ENCODE measurements around the gene JAK3. TPM values are rescaled to one million over a fixed set of nuclear protein-coding genes. Genes with fewer than 3 reads are reported as not detected.
A peak's percentile ranks its signal among the peaks of the same experiment; 100 is the strongest.

JAK3 gene
- total and polyA plus RNA-seq, 2 of the 13 experiments (the other 11 are each of a cell fraction or from before 2014, with no cell fraction given): 3.4 to 18.6 TPM

DNA sequence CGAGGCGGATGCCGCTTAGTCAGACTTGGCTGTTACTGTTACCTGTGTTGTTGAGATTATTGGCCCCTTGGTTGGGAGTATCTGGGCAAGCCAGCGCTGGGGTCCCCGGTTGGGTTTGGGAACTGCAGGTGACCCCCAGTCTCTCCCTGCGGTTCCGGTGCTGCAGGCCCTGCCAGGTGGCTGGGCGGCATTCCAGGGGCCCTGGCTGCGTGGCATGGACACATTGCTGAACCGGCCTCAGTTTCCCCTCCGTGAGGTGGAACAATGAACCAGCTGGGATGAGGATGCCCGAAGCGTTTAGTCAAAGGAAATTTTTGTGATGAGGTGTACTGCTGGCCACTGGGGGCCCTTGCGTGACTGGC is 52.3 kb downstream of the JAK3 start:
- H3K27ac ChIP-seq (ENCODE audit: extremely low read length, insufficient read depth, low read length): no peak overlapping the region
- in situ Hi-C loops (cut with HindIII; ENCODE audit: extremely low pct_ligation_motif_present, low pct_unique_long_range_greater_than_20kb): loop anchor here (5.0 kb wide), 1 partner anchor 52 kb away; the partner anchor contains the start of gene JAK3
- H3K9ac ChIP-seq (ENCODE audit: insufficient read depth, low read depth, low read length): peak overlapping the region; percentile 70
- ATAC-seq: no peak
- H3K4me1 ChIP-seq (ENCODE audit: insufficient read depth, low read length): peaks cover 55% of the 10 kb centered on the region
- intact Hi-C loops (cut with micrococcal nuclease; ENCODE audit: unreplicated experiment): no loop called here
- CTCF ChIA-PET (ENCODE audit: low intra/inter-chr PET ratio, low total read pairs): no interaction called here
- peak overlapping the region; percentile 75 for H3K4me2 ChIP-seq (ENCODE audit: low read depth, low read length)
- POLR2A ChIA-PET: interaction anchor here (0.8 to 3.8 kb wide), 9 partner anchors 9 to 429 kb away, joined by 3 to 24 read pairs (median 4); partner anchors contain the start of genes JAK3, MAP1S and RPL18A
- no peak for FAIRE-seq
- DNase-seq (ENCODE audit: low spot score): no peak
- no TSS peak for BruUV-seq (replicated peaks)
- 0% methylated on average over 2 of the region's 14 CpGs for WGBS (ENCODE audit: low lambda C conversion rate)
- H2AFZ ChIP-seq (ENCODE audit: low read length): no peak overlapping the region
- TF ChIP-seq ZNF446 (CRISPR knock-in tag; IDR thresholded peaks at IDR 0.05) (no peak), SKIL (CRISPR knock-in tag; IDR thresholded peaks at IDR 0.05; ENCODE audit: borderline replicate concordance) (no peak), ZNF788 (CRISPR knock-in tag; IDR thresholded peaks at IDR 0.05; ENCODE audit: borderline replicate concordance) (0 out of 2 replicates have a peak, but pooled peaks have one; percentile 22), ZNF276 (CRISPR knock-in tag; IDR thresholded peaks at IDR 0.05; ENCODE audit: low read depth) (no peak)
- H4K20me1 ChIP-seq (ENCODE audit: insufficient read depth, low read length): no peaks in the 10 kb centered on the region
- H3K9me3 ChIP-seq (ENCODE audit: low read length): no peaks in the 10 kb centered on the region
- H3K27me3 ChIP-seq (ENCODE audit: control insufficient read depth in 1 of 2, insufficient read depth in 2 of 2, low read length in 2 of 2): peaks cover 0 to 15% of the 10 kb centered on the region in 2 experiments; a peak in 1 of 5 replicates
- H3K36me3 ChIP-seq (replicated peaks in 1 of 2; ENCODE audit: control insufficient read depth in 1 of 2, insufficient read depth in 2 of 2, low read length in 2 of 2): no peaks in the 10 kb centered on the region
- H3K4me3 ChIP-seq (replicated peaks in 1 of 3; ENCODE audit: insufficient read depth in 1 of 3, low read depth in 2 of 3, low read length in 3 of 3): peak overlapping the region; percentile 64 to 79 (median 66)
- H3K79me2 ChIP-seq (ENCODE audit: insufficient read depth, low read length): no peaks in the 10 kb centered on the region
